C4-2B (cell line): ENCODE data around the gene C16orf95.

Experiments
- CTCF ChIP-seq: fragments of 450-650 bp; conservative IDR thresholded peaks from 2 replicates; pipeline ENCODE4 v1.5.1; 2017; ENCODE audit warnings: mild to moderate bottlenecking
- ZFX ChIP-seq: fragments of 450-650 bp; IDR thresholded peaks from 2 replicates; pipeline ENCODE4 v1.6.1; 2017

GRCh38 chr16:87259431-87259830 is 57.8 kb downstream of the C16orf95 start:
- no peak for TF ChIP-seq CTCF
- no peak for TF ChIP-seq ZFX
